GM19452 (cell line): ENCODE results near the gene TEAD1.
A peak's percentile ranks its signal among the peaks of the same experiment; 100 is the strongest.

Experiments used
- ATAC-seq: cut with Tn5 transposase; IDR thresholded peaks from one replicate; pipeline ENCODE4 v1.9.1; 2021; ENCODE audit not compliant: unreplicated experiment

TEAD1 gene

DNA sequence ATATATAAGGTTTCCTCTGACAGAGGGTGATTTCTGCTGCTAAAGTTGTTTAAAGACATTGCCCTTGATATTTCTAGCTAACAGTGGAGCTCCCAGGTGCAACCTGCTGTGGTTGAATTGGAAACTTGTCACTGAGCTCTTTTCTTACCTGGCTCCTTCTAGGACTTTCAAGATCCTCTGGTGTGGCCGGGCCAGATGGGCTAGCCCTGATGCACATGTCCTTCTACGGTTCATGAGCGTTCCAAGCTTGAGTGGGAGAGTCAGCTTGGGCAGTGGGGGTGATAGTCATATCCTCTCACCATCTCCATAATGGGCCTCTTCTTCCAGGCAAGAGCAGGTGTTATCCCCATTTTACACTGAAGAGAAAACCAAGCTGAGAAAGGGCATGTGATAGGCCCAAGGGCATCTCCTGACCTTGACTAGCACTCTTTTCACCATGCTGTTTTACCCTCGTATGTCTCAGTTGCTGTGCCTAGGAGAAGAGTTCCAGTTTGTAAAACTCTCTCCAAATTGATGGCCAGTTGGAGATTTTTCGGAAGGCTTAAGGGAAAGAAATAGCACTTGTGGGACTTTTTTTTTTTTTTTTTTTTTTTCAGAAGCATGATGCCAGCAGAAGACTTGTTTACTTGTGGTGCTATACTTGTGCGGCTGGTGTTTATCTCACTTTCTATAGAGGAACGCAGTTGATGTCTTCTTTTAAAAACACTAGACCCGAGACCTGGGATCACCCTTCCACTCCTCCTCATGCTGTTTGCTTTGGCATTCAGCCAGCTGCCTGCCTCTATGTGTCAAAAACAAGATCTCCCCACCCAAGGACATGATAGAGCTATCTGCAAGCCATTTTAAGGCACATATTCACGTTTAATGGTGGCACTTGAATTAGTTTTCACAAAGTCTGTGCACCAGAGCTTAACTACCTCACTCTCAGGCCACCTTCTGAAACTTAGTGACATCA lies 32.6 kb downstream of the TEAD1 start:
- no peak for ATAC-seq

DNA sequence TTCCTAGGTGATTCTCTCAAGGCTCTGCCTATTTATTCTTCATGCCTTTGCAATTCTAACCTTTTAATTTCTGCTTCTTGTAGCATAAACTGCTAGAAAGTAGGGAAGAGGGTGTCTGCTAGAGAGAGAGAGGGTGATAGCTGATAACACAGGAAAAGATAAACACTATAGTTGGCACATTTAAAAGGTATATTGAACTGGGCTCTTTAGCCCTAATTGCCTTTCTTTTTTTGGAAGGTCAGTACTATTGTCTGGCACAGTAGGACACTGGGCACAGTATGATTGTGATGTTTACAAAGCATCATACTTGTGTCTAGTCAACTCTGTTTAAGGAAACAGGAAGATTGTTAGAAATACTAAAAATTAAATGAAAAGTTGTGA lies 33.3 kb downstream of the TEAD1 start:
- no peak for ATAC-seq

DNA sequence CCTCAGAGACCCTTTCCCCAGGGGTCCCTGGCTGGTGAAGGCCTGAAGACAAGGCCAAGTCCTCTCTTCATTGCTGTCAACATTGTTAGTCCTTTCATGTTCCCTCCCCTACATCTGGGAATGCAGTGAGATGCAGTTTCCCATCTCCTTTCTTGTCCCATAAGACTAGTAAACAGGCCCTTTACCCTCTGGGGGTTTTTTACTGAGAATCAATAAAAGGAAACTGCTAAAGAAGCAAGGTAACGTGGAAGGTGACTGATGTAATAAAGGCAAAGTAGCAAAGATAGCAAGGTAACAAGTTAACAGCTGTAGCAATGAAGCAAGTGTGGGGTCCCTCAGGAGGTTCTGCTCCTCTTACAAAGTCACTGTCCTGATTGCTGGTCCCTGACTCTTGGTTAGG lies 37.3 kb downstream of the TEAD1 start:
- no peak for ATAC-seq

- ATAC-seq: no peak
Observed at GRCh38 chr11:12712132-12712531, 37.9 kb downstream of the TEAD1 start.

DNA sequence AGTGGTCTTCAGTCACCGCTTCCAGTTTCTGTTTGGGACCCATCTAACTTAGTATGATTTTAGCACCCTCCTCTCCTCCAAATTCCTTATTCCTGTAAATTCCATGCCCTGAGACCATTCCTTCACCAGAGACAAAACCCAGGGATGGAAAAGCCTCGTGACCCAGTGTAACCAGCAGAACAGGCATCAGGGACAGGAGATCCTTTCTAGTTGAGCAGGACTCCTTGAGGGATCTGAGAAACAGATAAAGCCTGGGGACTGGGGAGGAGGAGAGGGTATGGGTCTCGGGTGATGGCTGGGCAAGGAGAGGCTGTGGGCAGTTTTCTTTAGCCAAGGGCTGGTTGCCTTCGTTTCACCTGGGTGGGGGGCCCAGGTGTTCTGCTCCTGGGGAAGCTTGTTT lies 40.9 kb downstream of the TEAD1 start:
- ATAC-seq: no peak

- ATAC-seq: no peak
Observed at GRCh38 chr11:12715941-12716340, 41.7 kb downstream of the TEAD1 start.

- ATAC-seq: no peak
Observed at GRCh38 chr11:12716816-12717215, 42.6 kb downstream of the TEAD1 start.

DNA sequence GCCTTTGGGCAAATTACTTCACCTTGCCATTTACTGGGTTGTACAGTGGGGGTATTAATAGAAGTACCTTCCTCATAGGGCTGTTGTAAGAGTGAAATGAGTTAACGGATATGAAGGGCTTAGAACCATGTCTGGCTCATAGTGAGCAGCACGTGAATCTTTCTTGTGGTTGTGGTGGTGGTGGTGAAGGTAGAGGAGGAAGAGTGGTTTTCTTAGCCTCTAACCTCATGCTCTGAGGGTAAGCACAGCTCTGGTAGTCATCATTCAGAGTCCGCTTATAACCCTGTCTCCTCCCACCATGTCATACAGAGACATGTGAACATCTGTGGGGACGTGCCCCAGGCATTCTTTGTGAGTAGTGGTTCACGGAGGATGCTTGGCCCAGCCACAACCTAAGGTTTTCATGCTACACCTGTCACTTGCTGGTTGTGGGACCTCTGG lies 43.6 kb downstream of the TEAD1 start:
- ATAC-seq: peak; percentile 98

DNA sequence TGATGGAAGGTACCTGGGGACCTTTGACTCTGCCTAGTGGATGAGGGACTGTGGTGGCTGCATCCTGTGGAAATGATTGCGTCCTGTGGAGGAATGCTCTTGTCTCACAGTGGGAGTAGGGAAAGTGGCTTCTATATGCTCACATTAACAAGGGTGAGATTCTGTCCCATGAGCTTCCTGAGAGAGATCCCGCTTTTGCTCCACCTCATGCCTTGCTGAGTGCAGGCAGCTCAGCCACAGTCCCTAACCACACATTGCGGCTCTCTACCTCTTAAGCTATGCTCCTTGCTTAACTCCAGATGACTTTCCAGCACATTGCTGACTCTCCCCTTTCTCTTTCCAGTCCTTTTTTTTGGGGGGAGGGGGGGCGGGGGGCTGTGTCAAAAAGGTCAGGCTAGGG lies 45.0 kb downstream of the TEAD1 start:
- ATAC-seq: no peak

DNA sequence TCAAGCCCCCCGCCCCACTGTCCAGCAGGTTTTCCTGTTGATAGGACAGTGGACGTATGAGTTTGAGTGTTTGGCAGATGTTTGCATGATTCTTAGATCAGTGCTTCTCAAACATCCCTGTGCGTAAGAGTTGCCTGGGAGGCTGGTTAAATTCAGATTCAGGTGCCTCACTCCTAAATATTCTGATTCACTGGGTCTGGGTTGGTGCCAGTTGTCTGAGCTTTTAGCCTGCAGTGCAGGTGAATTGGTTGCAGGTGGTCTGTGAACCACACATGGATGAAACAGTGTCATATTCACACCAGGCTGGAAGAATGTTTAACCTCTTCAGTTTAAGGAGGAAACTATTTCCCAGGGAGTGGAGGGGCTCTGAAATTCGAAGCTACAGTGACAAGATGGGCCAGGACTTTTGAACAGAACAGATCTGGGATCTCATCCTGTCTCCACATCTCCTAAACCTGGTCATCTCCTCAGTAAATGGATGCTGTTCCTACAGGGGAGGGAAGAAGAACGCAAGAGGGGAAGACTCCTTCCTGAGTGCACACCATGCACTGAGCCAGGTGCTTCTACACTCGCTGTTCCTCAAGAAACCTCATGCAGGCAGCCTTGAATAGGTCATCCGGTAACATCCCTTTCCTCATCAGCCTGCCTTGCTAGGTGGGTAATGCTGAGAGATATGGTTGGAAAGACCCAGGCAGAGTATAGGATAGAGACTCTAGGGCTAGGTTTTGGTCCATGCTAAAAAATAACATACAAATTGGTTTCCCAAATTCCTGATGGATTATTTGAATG lies 47.8 kb downstream of the TEAD1 start:
- no peak for ATAC-seq

GRCh38 chr11:12723421-12724300 lies 49.4 kb downstream of the TEAD1 start:
- ATAC-seq: no peak

- ATAC-seq: no peak
Observed at GRCh38 chr11:12724301-12725054, 50.3 kb downstream of the TEAD1 start.

- no peak for ATAC-seq
Observed at GRCh38 chr11:12725055-12725862, 51.0 kb downstream of the TEAD1 start.

DNA sequence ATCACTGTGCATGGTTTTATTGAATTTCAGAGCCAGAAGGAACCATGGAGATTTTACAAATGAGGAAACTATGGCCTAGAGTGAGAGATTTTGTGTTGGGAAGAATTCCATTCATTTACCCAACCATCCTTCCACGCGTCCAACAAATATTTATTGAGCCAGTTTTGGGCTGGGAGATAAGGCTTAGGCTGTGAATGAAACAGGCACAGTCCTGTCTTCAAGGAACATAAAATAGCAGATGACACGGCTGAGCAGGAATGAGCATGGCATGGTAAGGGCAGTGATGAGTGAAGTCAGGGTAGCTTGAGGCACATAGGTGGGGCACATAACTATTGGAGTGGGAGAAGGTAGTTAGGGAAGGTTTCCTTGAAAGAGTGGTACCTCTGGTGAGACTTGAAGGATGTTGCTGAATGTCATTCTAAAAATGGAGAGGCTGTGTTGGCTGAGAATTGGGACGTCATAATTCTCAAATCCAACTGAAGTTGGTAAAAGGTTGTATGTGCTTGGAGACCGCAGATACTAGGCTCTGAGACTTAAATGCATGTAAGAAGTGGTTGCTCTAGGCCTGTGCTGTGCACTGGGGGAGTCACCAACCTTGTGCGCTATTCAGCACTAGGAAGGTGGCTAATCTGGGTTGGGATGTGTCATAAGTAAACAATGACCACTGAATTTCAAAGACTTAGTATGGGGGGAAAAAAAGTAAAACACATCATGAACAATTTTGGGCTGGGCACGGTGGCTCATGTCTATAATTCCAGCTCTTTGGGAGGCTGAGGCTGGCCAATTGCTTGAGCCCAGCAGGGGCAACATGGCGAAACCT lies 51.9 kb downstream of the TEAD1 start:
- no peak for ATAC-seq

- ATAC-seq: no peak
Observed at GRCh38 chr11:12727563-12728211, 53.5 kb downstream of the TEAD1 start.

GRCh38 chr11:12728417-12728816 lies 54.2 kb downstream of the TEAD1 start:
- no peak for ATAC-seq

- ATAC-seq: no peak
Observed at GRCh38 chr11:12729941-12730340, 55.7 kb downstream of the TEAD1 start.

DNA sequence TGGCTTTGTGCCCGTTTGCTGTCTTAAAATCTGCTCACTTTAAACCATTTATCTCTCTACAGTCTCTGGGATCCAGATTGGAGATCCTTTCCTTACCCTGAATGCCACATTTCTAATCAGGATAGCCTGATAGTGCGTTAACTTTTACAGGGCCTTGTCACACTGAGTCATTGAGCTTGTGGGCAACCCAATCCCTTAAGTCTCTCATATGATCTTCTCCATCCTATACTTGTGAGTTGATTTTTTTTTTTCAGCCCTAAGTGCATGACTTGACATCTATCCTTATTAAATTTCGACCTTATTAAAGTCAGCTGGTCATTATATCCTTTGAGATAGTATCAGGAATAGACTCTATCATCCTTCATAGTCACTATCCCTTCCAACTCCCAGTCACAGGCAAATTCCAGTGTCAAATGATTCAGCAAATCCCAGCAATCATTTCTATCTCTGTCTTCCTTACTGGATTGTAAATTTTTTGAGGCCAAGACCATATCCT lies 57.7 kb downstream of the TEAD1 start:
- no peak for ATAC-seq
